Measurements from ENCODE around the gene RNF112.

RNF112 gene

GRCh38 chr17:19365499-19365817 lies 45.6 kb upstream of the RNF112 start:
- no peak for TF ChIP-seq Cebpa-rat (IDR thresholded peaks at IDR 0.05)
- Histone ChIP-seq H3K27me3 (peaks cover 0 to 77% (median 22%) of the 10 kb centered on the region in 11 experiments; a peak in 13 of 22 replicates), H3K4me1 (peaks cover 22 to 44% (median 34%) of the 10 kb centered on the region in 10 experiments), H3K9ac (no peak overlapping the region), H3K27ac (no peak overlapping the region), H3K4me2 (no peak overlapping the region), H3K4me3 (no peak overlapping the region), H4K20me1 (peaks cover under 1 to 39% (median 12%) of the 10 kb centered on the region in 11 experiments; a peak in 17 of 22 replicates), H3K36me3 (no peaks in the 10 kb centered on the region), H3K9me3 (replicated peaks in 1 of 11) (no peaks in the 10 kb centered on the region)

GRCh38 chr17:19365833-19366636 lies 45.0 kb upstream of the RNF112 start:
- peaks cover 6 to 41% (median 18%) of the 10 kb centered on the region in 11 experiments; a peak in 17 of 22 replicates for H4K20me1 ChIP-seq
- no peak overlapping the region for H3K4me2 ChIP-seq
- no peaks in the 10 kb centered on the region for H3K36me3 ChIP-seq
- no peaks in the 10 kb centered on the region for H3K9me3 ChIP-seq (replicated peaks in 1 of 11)
- no peak for TF ChIP-seq Cebpa-rat (IDR thresholded peaks at IDR 0.05)
- no peak overlapping the region for H3K4me3 ChIP-seq
- no peak overlapping the region for H3K27ac ChIP-seq
- H3K4me1 ChIP-seq = peaks cover 28 to 50% (median 40%) of the 10 kb centered on the region in 10 experiments
- peaks cover 0 to 75% (median 22%) of the 10 kb centered on the region in 11 experiments; a peak in 13 of 22 replicates for H3K27me3 ChIP-seq
- no peak overlapping the region for H3K9ac ChIP-seq

- no peak for TF ChIP-seq Cebpa-rat (IDR thresholded peaks at IDR 0.05)
- Histone ChIP-seq H3K27ac (no peak overlapping the region), H3K27me3 (peaks cover 0 to 70% (median 24%) of the 10 kb centered on the region in 11 experiments; a peak in 13 of 22 replicates), H3K9ac (no peak overlapping the region), H4K20me1 (peaks cover 12 to 47% (median 21%) of the 10 kb centered on the region in 11 experiments; a peak in 17 of 22 replicates), H3K9me3 (replicated peaks in 1 of 11) (no peaks in the 10 kb centered on the region), H3K4me3 (no peak overlapping the region), H3K4me2 (no peak overlapping the region), H3K4me1 (peaks cover 33 to 56% (median 44%) of the 10 kb centered on the region in 10 experiments), H3K36me3 (no peaks in the 10 kb centered on the region)
These were observed 44.4 kb upstream of the RNF112 start for GRCh38 chr17:19366637-19366972.

GRCh38 chr17:19368229-19368628 lies 42.8 kb upstream of the RNF112 start:
- peak overlapping the region in 4 of 11 experiments; percentile 77 to 94 (median 87); a peak in 8 of 22 replicates for H3K4me2 ChIP-seq

GRCh38 chr17:19369107-19369778 lies 41.8 kb upstream of the RNF112 start:
- H3K36me3 ChIP-seq = no peaks in the 10 kb centered on the region
- H3K9me3 ChIP-seq (replicated peaks in 1 of 11) = no peaks in the 10 kb centered on the region
- peaks cover 21 to 64% (median 32%) of the 10 kb centered on the region in 11 experiments; a peak in 18 of 22 replicates for H4K20me1 ChIP-seq
- no peak overlapping the region for H3K9ac ChIP-seq
- peaks cover 38 to 64% (median 49%) of the 10 kb centered on the region in 10 experiments for H3K4me1 ChIP-seq
- peak overlapping the region in 5 of 11 experiments; percentile 5 to 73 (median 17); a peak in 6 of 22 replicates for H3K27ac ChIP-seq
- no peak overlapping the region; a peak in 2 of 20 replicates for H3K4me3 ChIP-seq
- peak overlapping the region; percentile 77 to 97 (median 87) for H3K4me2 ChIP-seq
- H3K27me3 ChIP-seq = peaks cover 0 to 69% (median 12%) of the 10 kb centered on the region in 11 experiments; a peak in 11 of 22 replicates
- no peak for TF ChIP-seq Cebpa-rat (IDR thresholded peaks at IDR 0.05)

More at GRCh38 chr17:19368229-19368628, 42.8 kb upstream of the RNF112 start:
- H3K27ac ChIP-seq = no peak overlapping the region
- peaks cover 0 to 73% (median 23%) of the 10 kb centered on the region in 11 experiments; a peak in 13 of 22 replicates for H3K27me3 ChIP-seq
- peaks cover 21 to 63% (median 32%) of the 10 kb centered on the region in 11 experiments; a peak in 18 of 22 replicates for H4K20me1 ChIP-seq
- no peak overlapping the region for H3K4me3 ChIP-seq
- no peak for TF ChIP-seq Cebpa-rat (IDR thresholded peaks at IDR 0.05)
- peaks cover 38 to 60% (median 49%) of the 10 kb centered on the region in 10 experiments for H3K4me1 ChIP-seq
- no peaks in the 10 kb centered on the region for H3K9me3 ChIP-seq (replicated peaks in 1 of 11)
- no peak overlapping the region for H3K9ac ChIP-seq
- H3K36me3 ChIP-seq = no peaks in the 10 kb centered on the region

- peaks cover 38 to 64% (median 49%) of the 10 kb centered on the region in 10 experiments for H3K4me1 ChIP-seq
- no peak for TF ChIP-seq Cebpa-rat (IDR thresholded peaks at IDR 0.05)
- no peaks in the 10 kb centered on the region for H3K36me3 ChIP-seq
- peak overlapping the region in 6 of 10 experiments; percentile 12 to 44 (median 18); a peak in 9 of 20 replicates for H3K4me3 ChIP-seq
- H3K9ac ChIP-seq = peak overlapping the region in 9 of 11 experiments; percentile 3 to 54 (median 46); a peak in 14 of 22 replicates
- peak overlapping the region in 10 of 11 experiments; percentile 40 to 74 (median 56); a peak in 17 of 22 replicates for H3K27ac ChIP-seq
- H3K4me2 ChIP-seq = peak overlapping the region; percentile 77 to 97 (median 87)
- H3K27me3 ChIP-seq = peaks cover 0 to 64% (median 6%) of the 10 kb centered on the region in 11 experiments; a peak in 10 of 22 replicates
- peaks cover 21 to 57% (median 32%) of the 10 kb centered on the region in 11 experiments; a peak in 18 of 22 replicates for H4K20me1 ChIP-seq
- H3K9me3 ChIP-seq (replicated peaks in 1 of 11) = no peaks in the 10 kb centered on the region
These were observed 41.1 kb upstream of the RNF112 start for GRCh38 chr17:19369846-19370492.

GRCh38 chr17:19370493-19370960 lies 40.5 kb upstream of the RNF112 start:
- no peaks in the 10 kb centered on the region for H3K9me3 ChIP-seq (replicated peaks in 1 of 11)
- peak overlapping the region in 10 of 11 experiments; percentile 40 to 74 (median 56); a peak in 17 of 22 replicates for H3K27ac ChIP-seq
- peak overlapping the region; percentile 77 to 97 (median 87) for H3K4me2 ChIP-seq
- H3K4me3 ChIP-seq = peak overlapping the region in 6 of 10 experiments; percentile 12 to 44 (median 18); a peak in 8 of 20 replicates
- peaks cover 38 to 64% (median 49%) of the 10 kb centered on the region in 10 experiments for H3K4me1 ChIP-seq
- H3K9ac ChIP-seq = peak overlapping the region in 9 of 11 experiments; percentile 3 to 54 (median 46); a peak in 14 of 22 replicates
- TF ChIP-seq Cebpa-rat (IDR thresholded peaks at IDR 0.05) = no peak
- H4K20me1 ChIP-seq = peaks cover 18 to 52% (median 32%) of the 10 kb centered on the region in 11 experiments; a peak in 18 of 22 replicates
- H3K36me3 ChIP-seq = no peaks in the 10 kb centered on the region
- peaks cover 0 to 58% (median 1%) of the 10 kb centered on the region in 11 experiments; a peak in 8 of 22 replicates for H3K27me3 ChIP-seq

All from BLaER1 treated with 17β-estradiol and CSF1 and Interleukin-3, amounts not matched to agents 10 nM and 100 nM (cell line).